Amniotic stem cell (primary cell): ENCODE results near the gene HSD17B11.
"Not testable (repeated sequence)": the region's sequence is repeated elsewhere in the genome, so short reads cannot be mapped to it uniquely, and the experiment has no call there.

Experiments used
- DNase-seq: peaks from one replicate; lab custom pipeline; 2025; lab: John Stamatoyannopoulos, UW

The HSD17B11 gene

DNA sequence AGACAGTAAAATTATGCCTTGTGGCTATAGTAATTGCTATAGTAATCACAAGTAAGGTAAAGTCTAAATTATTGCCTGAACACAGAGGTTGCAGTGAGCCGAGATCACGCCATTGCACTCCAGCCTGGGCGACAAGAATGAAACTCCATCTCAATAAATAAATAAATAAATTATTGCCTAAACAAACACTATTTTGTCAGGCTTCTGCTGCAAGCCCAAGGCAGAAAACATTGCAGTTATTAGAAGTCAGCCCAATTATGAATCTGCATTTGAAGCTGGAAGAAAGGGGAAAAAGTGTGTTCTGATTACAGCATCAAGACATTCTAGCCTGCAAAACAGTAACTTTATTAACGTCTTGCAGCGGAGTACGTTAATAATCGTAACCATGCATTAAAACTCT, 85.4 kb downstream of the HSD17B11 start:
- no peak for DNase-seq

GRCh38 chr4:87304745-87305432, 86.1 kb downstream of the HSD17B11 start:
- no peak for DNase-seq

DNA sequence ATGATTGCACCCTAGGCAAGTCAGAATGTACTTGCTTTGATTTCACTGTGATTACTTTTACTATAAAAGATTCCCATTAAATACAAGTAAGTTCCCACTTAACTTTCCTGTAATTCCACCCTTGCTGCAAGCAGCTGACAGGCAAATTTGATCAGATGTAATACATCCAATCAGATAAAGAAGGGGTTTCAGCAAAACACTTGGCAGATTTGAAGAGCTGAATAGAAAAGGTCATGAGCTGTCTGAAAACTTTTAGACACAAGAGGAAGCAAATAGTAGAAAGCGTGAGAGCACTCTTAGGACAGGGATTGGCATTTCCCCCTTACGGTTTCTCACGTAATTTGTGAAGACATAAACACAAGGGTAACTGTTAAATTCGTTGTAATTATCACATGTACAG, 91.1 kb downstream of the HSD17B11 start:
- no peak for DNase-seq

DNA sequence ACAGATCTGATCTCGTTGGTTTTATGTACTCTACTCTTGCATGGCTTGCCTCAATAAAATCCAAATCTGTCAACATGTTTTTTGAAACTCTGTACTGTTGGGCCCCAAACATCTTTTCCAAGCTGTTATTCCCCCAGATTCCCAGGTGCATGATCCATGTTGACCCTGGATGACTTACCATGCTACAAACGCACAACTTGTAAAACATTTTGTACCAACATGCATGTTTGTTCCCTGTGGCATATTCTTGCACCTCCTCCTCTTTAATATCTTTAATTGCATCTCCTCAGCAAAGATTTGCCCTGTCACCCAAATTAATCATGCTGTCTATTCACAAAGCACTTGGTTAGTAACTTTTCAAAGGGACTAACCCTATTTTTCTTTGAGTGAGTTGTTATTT, 92.6 kb downstream of the HSD17B11 start:
- DNase-seq, result no peak

DNA sequence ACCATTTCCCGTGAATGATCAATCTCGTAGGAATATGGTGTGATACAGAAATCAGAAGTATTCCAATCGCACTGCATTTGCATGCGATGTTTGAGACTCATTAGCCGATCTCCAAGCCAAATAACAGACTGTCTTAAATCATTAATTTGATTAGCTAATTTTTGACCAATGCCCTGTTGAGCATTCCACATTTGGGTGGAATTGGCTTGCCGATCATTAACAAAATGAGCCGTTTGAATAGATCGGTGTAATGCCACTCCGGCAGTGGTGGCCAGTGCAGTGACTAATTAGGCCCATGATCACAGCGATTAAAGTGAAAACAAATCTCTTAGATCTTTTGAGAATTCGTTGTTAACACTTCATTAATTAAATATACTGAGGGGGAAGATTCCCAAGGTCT, 96.1 kb downstream of the HSD17B11 start:
- not testable (repeated sequence) for DNase-seq

GRCh38 chr4:87293889-87294288, 97.1 kb downstream of the HSD17B11 start:
- not testable (repeated sequence) for DNase-seq

- DNase-seq, result no peak
Observed at GRCh38 chr4:87286970-87287369, 104.0 kb downstream of the HSD17B11 start.
